RCC 7860 (cell line): Measurements from ENCODE around the gene PRC1.

ENCODE experiments used
- DNase-seq: peaks from one replicate; pipeline ENCODE4 v3.0.0-alpha.2; 2015; ENCODE audit warnings: low spot score
- FAIRE-seq: peaks from 2 replicates; lab custom pipeline; 2012; peaks lifted over from hg19 to GRCh38; lab: Jason Lieb, UNC

The PRC1 gene

DNA sequence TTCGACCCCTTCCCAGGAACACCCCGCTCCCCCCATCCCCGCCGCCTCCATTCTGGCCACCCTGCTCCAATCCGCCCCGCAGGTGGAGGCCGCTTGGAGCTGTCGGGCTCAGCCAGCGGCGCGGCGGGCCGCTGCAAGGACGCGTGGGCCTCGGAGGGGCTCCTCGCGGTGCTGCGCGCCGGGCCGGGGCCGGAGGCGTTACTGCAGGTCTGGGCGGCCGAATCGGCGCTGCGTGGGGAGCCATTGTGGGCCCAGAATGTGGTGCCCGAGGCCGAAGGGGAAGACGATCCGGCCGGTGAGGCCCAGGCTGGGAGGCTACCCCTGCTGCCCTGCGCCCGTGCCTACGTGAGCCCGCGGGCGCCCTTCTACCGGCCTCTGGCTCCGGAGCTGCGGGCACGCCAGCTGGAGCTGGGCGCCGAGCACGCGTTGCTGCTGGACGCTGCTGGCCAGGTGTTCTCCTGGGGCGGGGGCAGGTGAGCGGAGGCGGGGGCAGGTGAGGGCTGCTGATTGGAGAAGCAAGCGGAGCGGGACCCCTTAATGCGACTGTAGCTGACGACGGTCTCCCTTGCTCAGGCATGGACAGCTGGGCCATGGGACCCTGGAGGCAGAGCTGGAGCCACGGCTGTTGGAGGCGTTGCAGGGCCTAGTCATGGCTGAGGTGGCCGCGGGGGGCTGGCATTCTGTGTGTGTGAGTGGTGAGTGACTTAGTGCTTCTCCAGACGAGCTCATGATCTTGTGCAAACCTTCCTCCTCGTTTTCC lies 37.1 kb downstream of the PRC1 start:
- no peak for DNase-seq
- FAIRE-seq, result no peak

DNA sequence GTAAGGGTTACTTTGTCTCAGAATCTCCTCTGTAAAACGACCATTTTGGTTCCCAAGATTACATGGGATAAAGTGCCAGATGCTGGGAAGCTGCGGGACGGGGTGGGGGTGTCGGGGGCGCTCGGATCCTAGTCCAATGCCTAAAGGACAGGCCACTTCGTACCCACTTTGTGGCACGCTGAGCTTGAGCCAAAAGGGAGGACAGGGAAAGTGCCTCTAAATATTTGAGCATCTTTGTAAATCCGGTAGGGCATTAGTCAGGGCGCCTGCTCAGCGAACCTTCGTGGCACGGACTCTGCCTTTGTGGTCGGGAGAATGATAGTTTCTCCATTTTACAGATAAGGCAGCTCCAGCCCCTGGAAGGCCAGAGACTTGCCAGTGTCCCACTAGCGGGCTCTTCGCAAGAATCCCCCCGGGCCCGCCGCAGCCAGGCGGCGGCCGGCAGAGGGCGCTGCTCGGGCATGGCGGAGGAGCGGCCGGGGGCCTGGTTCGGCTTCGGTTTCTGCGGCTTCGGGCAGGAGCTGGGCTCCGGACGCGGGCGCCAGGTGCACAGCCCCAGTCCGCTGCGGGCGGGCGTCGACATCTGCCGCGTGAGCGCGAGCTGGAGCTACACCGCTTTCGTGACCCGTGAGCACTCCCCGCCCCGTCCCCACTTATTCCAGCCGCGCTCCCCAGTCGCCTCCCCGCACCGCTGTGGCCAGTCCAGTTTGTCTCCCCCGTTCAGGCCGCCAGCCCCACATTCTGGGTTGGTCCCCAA lies 37.9 kb downstream of the PRC1 start:
- peak; percentile 35 for DNase-seq
- no peak for FAIRE-seq

- FAIRE-seq (no peak), DNase-seq (no peak)
These were observed 38.6 kb downstream of the PRC1 start for GRCh38 chr15:90955624-90956273.

GRCh38 chr15:90954712-90955623 lies 39.4 kb downstream of the PRC1 start, which contains the start of gene RCCD1:
Gene RCCD1 (plus strand): TSS chr15:90954884. CDS start chr15:90956735, 1,851 bp downstream.
- DNase-seq (peak; percentile 81), FAIRE-seq (no peak)

DNA sequence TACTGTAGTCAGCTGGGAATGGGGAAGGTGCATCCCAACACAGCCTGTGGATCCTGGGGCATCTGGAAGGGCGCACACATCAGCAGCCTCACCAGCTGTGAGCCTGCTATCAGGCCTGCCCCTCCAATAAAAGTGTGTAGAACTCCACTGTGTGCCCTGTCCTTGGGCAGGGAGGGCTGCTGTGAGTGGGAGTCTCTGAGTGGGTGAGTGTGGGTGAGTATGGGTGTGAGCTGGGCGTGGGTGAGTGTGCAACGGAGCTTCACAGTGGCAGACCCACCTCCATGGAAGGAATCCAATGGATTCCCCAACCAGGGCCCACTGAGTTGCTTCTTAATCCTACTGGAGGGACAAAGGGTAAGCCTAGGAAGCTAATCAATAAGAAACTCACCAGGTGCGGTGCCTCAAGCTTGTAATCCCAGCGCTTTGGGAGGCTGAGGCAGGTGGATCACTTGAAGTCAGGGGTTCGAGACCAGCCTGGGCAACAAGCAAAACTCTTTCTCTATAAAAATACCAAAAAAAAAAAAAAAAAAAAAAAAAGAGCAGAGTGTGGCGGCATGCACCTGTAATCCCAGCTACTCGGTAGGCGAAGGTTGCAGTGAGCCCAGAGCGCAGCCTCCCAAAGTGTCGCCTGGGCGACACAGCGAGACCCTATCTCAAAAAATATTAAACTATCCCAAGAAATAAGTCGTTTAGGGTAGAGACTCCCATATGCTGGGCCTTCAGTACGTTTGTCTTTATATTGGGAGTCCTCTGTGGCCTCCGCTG lies 40.2 kb downstream of the PRC1 start:
- DNase-seq, result no peak
- no peak for FAIRE-seq

DNA sequence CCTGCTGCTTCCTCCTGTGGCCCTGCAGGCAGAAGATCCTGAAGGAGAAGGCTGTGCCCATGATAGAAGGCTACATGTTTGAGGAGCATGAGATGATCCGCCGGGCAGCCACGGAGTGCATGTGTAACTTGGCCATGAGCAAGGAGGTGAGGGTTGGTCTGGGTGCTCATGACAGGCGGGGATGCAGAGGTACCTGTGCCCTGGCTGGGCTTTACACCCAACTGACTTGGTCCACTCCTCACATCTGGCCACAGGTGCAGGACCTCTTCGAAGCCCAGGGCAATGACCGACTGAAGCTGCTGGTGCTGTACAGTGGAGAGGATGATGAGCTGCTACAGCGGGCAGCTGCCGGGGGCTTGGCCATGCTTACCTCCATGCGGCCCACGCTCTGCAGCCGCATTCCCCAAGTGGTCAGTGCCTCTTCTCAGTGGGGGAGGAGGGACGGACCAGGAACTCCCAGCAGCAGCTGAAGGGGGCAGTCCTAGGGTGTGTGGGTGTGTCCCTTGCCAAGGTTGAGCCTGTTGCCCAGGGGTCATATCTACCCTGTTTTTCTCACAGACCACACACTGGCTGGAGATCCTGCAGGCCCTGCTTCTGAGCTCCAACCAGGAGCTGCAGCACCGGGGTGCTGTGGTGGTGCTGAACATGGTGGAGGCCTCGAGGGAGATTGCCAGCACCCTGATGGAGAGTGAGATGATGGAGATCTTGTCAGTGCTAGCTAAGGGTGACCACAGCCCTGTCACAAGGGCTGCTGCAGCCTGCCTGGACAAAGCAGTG lies 41.2 kb downstream of the PRC1 start:
- DNase-seq (no peak), FAIRE-seq (no peak)

DNA sequence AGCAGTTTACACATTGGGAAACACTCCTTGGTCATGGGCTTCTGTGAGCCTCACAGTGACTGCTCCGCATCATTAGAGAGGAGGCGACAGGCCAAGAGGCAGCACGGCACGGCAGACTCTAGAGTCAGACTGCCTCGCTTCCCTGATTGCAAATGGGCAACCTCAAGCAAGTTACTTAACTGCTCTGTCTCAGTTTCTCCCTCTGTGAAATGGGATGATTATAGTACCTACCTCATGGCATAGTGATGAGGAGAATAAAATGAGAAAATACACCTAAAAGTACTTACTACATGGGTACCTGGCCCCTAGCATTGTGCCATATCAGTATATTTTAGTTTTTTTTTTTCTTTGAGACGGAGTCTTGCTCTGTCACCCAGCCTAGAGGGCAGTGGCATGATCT lies 43.7 kb downstream of the PRC1 start:
- FAIRE-seq, result no peak
- DNase-seq, result no peak

DNA sequence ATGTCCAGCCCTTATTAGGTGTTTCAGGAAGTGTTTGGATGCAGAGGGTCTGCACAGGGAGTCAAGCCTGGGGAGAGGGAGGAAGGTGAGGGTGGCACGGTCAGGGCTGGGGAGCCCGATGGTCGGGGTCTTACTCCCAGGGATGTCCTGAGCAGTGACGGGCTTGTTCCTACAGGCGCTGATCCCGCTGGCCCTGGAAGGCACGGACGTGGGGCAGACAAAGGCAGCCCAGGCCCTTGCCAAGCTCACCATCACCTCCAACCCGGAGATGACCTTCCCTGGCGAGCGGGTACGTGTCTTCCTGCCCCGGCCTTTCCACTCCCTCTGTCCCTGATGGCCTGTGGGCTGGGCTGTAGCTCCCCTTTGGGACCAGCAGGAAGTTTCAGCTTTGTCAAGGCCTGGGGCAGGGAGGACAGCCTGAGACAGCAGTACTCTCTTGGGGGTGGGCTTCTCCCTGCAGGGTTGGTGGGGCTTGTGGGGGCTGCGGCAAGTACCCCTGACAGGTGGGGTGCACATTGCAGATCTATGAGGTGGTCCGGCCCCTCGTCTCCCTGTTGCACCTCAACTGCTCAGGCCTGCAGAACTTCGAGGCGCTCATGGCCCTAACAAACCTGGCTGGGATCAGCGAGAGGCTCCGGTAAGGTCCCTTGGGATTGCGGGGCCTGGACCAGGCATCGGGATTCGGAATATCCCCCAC lies 44.2 kb downstream of the PRC1 start:
- DNase-seq, result no peak
- no peak for FAIRE-seq

DNA sequence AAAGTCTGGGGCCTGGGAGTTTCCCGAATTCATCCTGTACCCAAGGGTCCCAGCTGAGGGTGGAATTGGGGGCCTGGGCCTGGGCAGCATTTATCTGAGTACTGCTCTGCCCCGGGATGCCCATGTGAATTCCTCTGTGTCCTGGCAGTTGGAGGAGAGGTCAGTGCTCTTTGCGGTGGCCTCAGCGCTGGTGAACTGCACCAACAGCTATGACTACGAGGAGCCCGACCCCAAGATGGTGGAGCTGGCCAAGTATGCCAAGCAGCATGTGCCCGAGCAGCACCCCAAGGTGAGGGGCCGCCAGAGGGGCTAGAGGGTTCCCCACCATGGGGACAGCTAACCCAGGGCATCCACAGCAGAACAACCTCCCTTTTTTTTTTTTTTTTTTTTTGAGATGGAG lies 45.8 kb downstream of the PRC1 start:
- DNase-seq (no peak), FAIRE-seq (no peak)

DNA sequence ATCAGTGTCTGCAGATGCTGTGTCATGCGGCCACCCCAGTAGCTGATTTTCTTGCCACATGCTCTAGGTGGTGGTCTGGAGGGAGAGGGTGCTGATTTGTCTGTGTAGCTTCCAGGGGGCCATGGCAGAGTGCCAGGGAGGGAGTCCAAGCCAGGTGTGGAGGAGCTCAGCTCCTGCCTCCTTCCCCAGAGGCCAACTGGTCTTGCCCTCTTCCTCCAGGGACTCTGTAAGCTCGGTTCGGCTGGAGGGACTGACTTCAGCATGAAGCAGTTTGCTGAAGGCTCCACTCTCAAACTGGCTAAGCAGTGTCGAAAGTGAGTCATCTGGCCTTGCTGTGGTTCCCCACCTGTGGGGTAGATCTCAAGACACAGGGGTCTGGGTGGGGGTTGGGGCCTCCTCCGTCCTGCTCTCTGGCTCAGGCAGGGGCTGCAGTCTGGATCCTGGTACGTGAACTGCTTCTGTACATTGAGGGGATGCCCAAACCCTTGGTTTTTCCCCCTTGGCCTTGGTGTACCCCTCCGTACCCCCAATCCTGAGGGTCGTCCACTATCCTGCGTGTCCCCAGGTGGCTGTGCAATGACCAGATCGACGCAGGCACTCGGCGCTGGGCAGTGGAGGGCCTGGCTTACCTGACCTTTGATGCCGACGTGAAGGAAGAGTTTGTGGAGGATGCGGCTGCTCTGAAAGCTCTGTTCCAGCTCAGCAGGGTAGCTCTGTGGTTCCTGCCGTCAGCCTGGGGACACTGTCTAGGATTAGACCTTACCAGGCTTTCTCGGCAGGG lies 46.6 kb downstream of the PRC1 start:
- FAIRE-seq (no peak), DNase-seq (no peak)

- no peak for FAIRE-seq
- DNase-seq, result no peak
These were observed 47.3 kb downstream of the PRC1 start for GRCh38 chr15:90946941-90947576.

GRCh38 chr15:90946538-90946937 lies 47.8 kb downstream of the PRC1 start:
- DNase-seq (no peak), FAIRE-seq (no peak)

- no peak for FAIRE-seq
These were observed 49.2 kb downstream of the PRC1 start for GRCh38 chr15:90945091-90945490.

GRCh38 chr15:90942354-90943120 lies 51.8 kb downstream of the PRC1 start:
- DNase-seq (no peak), FAIRE-seq (no peak)

More at GRCh38 chr15:90945091-90945490, 49.2 kb downstream of the PRC1 start:
- no peak for DNase-seq

DNA sequence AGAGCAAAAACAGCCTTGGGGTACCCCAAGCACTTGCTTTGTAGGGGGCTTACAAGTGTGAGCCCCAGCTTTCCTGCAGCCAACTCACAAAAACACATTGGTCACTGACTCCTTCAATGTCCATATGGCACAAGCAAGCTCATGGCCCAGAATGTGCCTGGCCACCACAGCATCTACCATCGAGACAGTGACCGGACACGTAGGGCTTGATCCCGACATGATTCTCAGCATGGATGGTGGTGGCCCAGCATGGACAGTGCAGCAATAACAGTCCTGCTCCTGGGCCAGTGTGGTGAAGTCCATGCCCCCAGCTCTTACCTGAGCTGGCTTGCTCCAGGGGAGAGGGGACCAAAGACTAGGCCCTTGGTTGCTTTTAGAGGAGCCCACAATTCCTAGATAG lies 53.3 kb downstream of the PRC1 start:
- DNase-seq (no peak), FAIRE-seq (no peak)

- FAIRE-seq, result no peak
- no peak for DNase-seq
These were observed 54.6 kb downstream of the PRC1 start for GRCh38 chr15:90939756-90940155.

- FAIRE-seq (no peak), DNase-seq (no peak)
These were observed 56.1 kb downstream of the PRC1 start for GRCh38 chr15:90938261-90938660.
